KMS-11 (cell line): ENCODE measurements around the gene TMEM244.

Experiments
- H2AFZ ChIP-seq: fragments of 200-600 bp; sonication (generic); 2 replicates; pipeline ENCODE4 v1.6.1; 2016; ENCODE audit warnings: antibody characterized with exemption, mixed run types, low read depth
- H3K27ac ChIP-seq: fragments of 200-600 bp; sonication (generic); 2 replicates; pipeline ENCODE4 v1.6.1; 2016; ENCODE audit warnings: mild to moderate bottlenecking, mixed run types
- H3K27me3 ChIP-seq: fragments of 200-600 bp; sonication (generic); 2 replicates; pipeline ENCODE4 v1.6.1; 2017; ENCODE audit warnings: mild to moderate bottlenecking, low read depth, mixed run types, moderate library complexity; ENCODE audit not compliant: insufficient read depth
- H3K36me3 ChIP-seq: fragments of 200-600 bp; sonication (generic); 2 replicates; pipeline ENCODE4 v1.6.1; 2017; ENCODE audit warnings: mild to moderate bottlenecking, mixed run types; ENCODE audit not compliant: insufficient read depth
- H3K4me1 ChIP-seq: fragments of 200-600 bp; sonication (generic); 2 replicates; pipeline ENCODE4 v1.6.1; 2016; ENCODE audit warnings: mild to moderate bottlenecking, low read depth, mixed run types; ENCODE audit not compliant: poor library complexity, severe bottlenecking
- H3K4me2 ChIP-seq: fragments of 200-600 bp; sonication (generic); 2 replicates; pipeline ENCODE4 v1.7.0; 2016; ENCODE audit warnings: mild to moderate bottlenecking, mixed run types
- H3K4me3 ChIP-seq: fragments of 200-600 bp; sonication (generic); IDR thresholded peaks from 2 replicates; pipeline ENCODE4 v1.6.1; 2017; ENCODE audit warnings: low read depth, low read length, mixed read lengths; ENCODE audit not compliant: insufficient read depth
- H3K79me2 ChIP-seq: fragments of 200-600 bp; sonication (generic); 2 replicates; pipeline ENCODE4 v1.6.1; 2016; ENCODE audit warnings: low read depth, mixed run types; ENCODE audit not compliant: insufficient read depth
- H3K9ac ChIP-seq: fragments of 200-600 bp; sonication (generic); 2 replicates; pipeline ENCODE4 v1.6.1; 2016; ENCODE audit warnings: mild to moderate bottlenecking, mixed run types
- H4K20me1 ChIP-seq: fragments of 200-600 bp; sonication (generic); 2 replicates; pipeline ENCODE4 v1.6.1; 2016; ENCODE audit warnings: mild to moderate bottlenecking, mixed run types; ENCODE audit not compliant: insufficient read depth
- TF ChIP-seq, protein P1 (sequence below): fragments of 200-600 bp; sonication (generic); conservative IDR thresholded peaks from 2 replicates; pipeline ENCODE4 v1.6.1; 2017; ENCODE audit warnings: low read depth, mild to moderate bottlenecking, antibody characterized with exemption, low read length, moderate library complexity, mixed read lengths

The TMEM244 gene

DNA sequence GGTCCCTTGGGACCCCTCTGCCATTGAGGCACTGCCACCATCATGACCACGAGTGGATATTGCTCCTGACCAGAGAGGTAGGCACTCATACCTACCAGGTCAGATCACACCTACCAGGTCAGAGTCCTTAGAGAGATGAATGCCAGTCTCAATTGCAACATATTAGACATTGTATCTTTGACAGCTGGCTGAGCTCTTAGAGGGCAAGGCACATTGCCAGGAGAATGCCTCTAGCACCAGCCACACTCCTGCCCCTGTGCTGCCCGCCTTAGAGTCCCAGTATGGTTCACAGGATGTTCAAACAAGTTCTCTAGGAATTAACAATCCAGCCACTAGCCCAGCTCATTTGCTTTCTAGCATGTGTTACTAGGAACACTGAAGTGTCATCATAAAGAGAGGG lies 65.9 kb downstream of the TMEM244 start:
- TF ChIP-seq, protein P1, sequence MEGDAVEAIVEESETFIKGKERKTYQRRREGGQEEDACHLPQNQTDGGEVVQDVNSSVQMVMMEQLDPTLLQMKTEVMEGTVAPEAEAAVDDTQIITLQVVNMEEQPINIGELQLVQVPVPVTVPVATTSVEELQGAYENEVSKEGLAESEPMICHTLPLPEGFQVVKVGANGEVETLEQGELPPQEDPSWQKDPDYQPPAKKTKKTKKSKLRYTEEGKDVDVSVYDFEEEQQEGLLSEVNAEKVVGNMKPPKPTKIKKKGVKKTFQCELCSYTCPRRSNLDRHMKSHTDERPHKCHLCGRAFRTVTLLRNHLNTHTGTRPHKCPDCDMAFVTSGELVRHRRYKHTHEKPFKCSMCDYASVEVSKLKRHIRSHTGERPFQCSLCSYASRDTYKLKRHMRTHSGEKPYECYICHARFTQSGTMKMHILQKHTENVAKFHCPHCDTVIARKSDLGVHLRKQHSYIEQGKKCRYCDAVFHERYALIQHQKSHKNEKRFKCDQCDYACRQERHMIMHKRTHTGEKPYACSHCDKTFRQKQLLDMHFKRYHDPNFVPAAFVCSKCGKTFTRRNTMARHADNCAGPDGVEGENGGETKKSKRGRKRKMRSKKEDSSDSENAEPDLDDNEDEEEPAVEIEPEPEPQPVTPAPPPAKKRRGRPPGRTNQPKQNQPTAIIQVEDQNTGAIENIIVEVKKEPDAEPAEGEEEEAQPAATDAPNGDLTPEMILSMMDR, result no peak
- no peak overlapping the region for H2AFZ ChIP-seq

DNA sequence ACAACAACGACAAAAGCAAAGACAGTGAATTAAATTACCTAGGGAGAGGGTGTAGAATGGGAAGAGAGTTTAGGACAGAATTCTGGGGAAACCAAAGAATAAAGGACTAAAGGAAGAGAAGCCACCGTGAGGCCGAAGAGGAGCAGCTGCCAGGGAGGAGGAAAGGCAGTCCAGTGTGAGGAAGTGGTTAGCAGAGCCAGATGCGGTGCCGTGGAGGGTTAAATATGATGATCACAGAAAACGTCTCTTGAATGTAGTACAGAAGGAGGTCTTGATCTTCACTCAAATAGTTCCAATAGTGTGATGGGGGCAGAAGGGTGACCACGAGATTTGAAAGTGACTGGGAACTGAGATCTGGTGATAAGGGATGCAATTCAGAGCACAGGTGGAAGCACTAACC lies 67.7 kb downstream of the TMEM244 start:
- Histone ChIP-seq H3K4me1 (no peaks in the 10 kb centered on the region), H3K27me3 (no peaks in the 10 kb centered on the region), H3K79me2 (no peaks in the 10 kb centered on the region), H3K4me2 (no peak overlapping the region), H3K4me3 (no peak overlapping the region), H3K36me3 (no peaks in the 10 kb centered on the region), H2AFZ (no peak overlapping the region), H3K27ac (no peak overlapping the region), H4K20me1 (no peaks in the 10 kb centered on the region), H3K9ac (no peak overlapping the region)
- TF ChIP-seq, protein P1, result no peak

More for the DNA sequence above, 65.9 kb downstream of the TMEM244 start:
- no peak overlapping the region for H3K27ac ChIP-seq
- H3K4me2 ChIP-seq, result no peak overlapping the region
- H3K4me3 ChIP-seq, result no peak overlapping the region
- H3K36me3 ChIP-seq, result no peaks in the 10 kb centered on the region
- H3K4me1 ChIP-seq, result no peaks in the 10 kb centered on the region
- no peaks in the 10 kb centered on the region for H3K27me3 ChIP-seq
- no peaks in the 10 kb centered on the region for H4K20me1 ChIP-seq
- no peak overlapping the region for H3K9ac ChIP-seq
- no peaks in the 10 kb centered on the region for H3K79me2 ChIP-seq

DNA sequence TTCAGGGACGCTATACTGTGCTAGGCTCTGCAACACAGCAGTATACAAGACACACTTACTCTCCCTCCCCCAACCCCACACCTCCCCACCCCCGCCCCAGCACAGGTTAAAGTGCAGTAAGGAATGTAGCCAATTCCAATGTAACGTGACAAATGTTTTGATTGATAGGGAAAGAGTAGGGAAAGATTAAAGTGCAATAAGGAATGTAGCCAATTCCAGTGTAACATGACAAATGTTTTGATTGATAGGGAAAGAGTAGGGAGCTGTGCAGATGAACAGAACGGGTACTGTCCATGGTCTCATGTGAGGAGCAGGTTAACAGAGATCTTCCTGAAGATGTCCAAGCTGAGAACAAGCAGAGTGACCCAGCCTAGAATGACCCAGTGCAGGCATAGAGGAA lies 69.1 kb downstream of the TMEM244 start:
- Histone ChIP-seq H3K27ac (no peak overlapping the region), H3K4me3 (no peak overlapping the region), H3K9ac (no peak overlapping the region), H2AFZ (no peak overlapping the region), H3K4me2 (no peak overlapping the region), H3K36me3 (no peaks in the 10 kb centered on the region), H3K79me2 (no peaks in the 10 kb centered on the region), H3K4me1 (no peaks in the 10 kb centered on the region), H3K27me3 (no peaks in the 10 kb centered on the region), H4K20me1 (no peaks in the 10 kb centered on the region)
- TF ChIP-seq, protein P1, result no peak

DNA sequence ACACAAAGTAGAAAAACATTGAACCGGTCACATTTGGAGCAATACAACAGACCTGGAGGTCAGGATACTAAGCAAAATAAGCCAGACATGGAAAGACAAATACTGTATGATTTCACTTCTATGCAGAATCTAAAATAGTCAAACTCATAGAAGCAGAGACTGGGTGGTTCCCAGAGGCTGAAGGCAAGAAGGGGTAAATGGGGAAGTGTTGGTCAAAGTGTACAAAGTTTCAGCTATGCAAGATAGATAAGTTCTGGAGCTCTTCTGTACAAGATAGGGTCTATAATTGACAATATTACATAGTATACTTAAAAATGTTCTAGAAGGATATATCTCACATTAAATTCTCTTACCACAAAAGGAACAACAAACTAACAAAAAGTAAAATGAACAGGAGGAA lies 70.3 kb downstream of the TMEM244 start:
- no peaks in the 10 kb centered on the region for H3K36me3 ChIP-seq
- no peak overlapping the region for H3K27ac ChIP-seq
- H2AFZ ChIP-seq, result no peak overlapping the region
- H4K20me1 ChIP-seq, result no peaks in the 10 kb centered on the region
- H3K9ac ChIP-seq, result no peak overlapping the region
- TF ChIP-seq, protein P1, result no peak
- no peak overlapping the region for H3K4me2 ChIP-seq
- no peaks in the 10 kb centered on the region for H3K27me3 ChIP-seq
- H3K79me2 ChIP-seq, result no peaks in the 10 kb centered on the region
- H3K4me3 ChIP-seq, result no peak overlapping the region
- no peaks in the 10 kb centered on the region for H3K4me1 ChIP-seq

DNA sequence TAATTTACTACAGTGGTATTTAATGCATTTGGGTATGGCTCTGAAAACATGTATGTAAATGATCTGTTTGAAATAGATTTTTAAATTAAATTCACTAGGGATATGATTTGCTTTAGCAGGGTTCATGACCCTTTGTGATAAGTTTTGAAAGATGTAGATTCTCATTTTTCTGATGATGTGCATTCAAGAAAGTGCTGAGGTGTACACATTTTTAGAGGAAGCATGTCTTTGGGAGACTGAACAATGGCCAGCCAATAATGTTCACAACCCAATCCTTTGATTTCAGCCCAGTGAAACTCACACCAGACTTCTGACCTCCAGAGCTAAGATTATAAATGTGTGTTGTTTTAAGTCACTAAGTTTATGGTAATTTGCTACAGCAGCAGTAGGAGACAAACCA lies 71.1 kb downstream of the TMEM244 start:
- TF ChIP-seq, protein P1, result no peak
- Histone ChIP-seq H3K4me3 (no peak overlapping the region), H4K20me1 (no peaks in the 10 kb centered on the region), H3K27ac (no peak overlapping the region), H3K4me2 (no peak overlapping the region), H2AFZ (no peak overlapping the region), H3K27me3 (no peaks in the 10 kb centered on the region), H3K4me1 (no peaks in the 10 kb centered on the region), H3K9ac (no peak overlapping the region), H3K36me3 (no peaks in the 10 kb centered on the region), H3K79me2 (no peaks in the 10 kb centered on the region)
